ENCODE measurements around the gene ROR1.

ROR1 gene

GRCh38 chr1:64176659-64177058, 402.8 kb downstream of the ROR1 start:
- no peak overlapping the region for H3K9ac ChIP-seq (ENCODE audit: low read length in 2 of 2)
- no peak overlapping the region for H3K27ac ChIP-seq (ENCODE audit: low read length)
- H3K27me3 ChIP-seq (ENCODE audit: control insufficient read depth in 1 of 2, insufficient read depth in 2 of 2, low read length in 2 of 2): no peaks in the 10 kb centered on the region
- H3K9me3 ChIP-seq (ENCODE audit: control insufficient read depth in 2 of 2, low read length in 2 of 2): no peaks in the 10 kb centered on the region
- peaks cover 5 to 13% of the 10 kb centered on the region in 2 donors for H3K36me3 ChIP-seq (ENCODE audit: control insufficient read depth in 2 of 2, insufficient read depth in 2 of 2, low read length in 2 of 2)
- peaks cover 2% of the 10 kb centered on the region for H3K4me1 ChIP-seq (ENCODE audit: control insufficient read depth, insufficient read depth, low read length)
- no peak overlapping the region for H3K4me3 ChIP-seq (ENCODE audit: low read length in 2 of 2)

GRCh38 chr1:64179588-64179987, 405.8 kb downstream of the ROR1 start:
- no peak overlapping the region for H3K9ac ChIP-seq (ENCODE audit: low read length in 2 of 2)
- peaks cover 5 to 13% of the 10 kb centered on the region in 2 donors for H3K36me3 ChIP-seq (ENCODE audit: control insufficient read depth in 2 of 2, insufficient read depth in 2 of 2, low read length in 2 of 2)
- H3K9me3 ChIP-seq (ENCODE audit: control insufficient read depth in 2 of 2, low read length in 2 of 2): no peaks in the 10 kb centered on the region
- H3K4me3 ChIP-seq (ENCODE audit: low read length in 2 of 2): no peak overlapping the region
- H3K4me1 ChIP-seq (ENCODE audit: control insufficient read depth, insufficient read depth, low read length): no peaks in the 10 kb centered on the region
- no peaks in the 10 kb centered on the region for H3K27me3 ChIP-seq (ENCODE audit: control insufficient read depth in 1 of 2, insufficient read depth in 2 of 2, low read length in 2 of 2)
- no peak overlapping the region for H3K27ac ChIP-seq (ENCODE audit: low read length)

GRCh38 chr1:64182207-64182606, 408.4 kb downstream of the ROR1 start:
- H3K9me3 ChIP-seq (ENCODE audit: control insufficient read depth in 2 of 2, low read length in 2 of 2): no peaks in the 10 kb centered on the region
- H3K27ac ChIP-seq (ENCODE audit: low read length): no peak overlapping the region
- H3K4me1 ChIP-seq (ENCODE audit: control insufficient read depth, insufficient read depth, low read length): no peaks in the 10 kb centered on the region
- no peak overlapping the region for H3K9ac ChIP-seq (ENCODE audit: low read length in 2 of 2)
- H3K36me3 ChIP-seq (ENCODE audit: control insufficient read depth in 2 of 2, insufficient read depth in 2 of 2, low read length in 2 of 2): peaks cover 5 to 13% of the 10 kb centered on the region in 2 donors
- no peaks in the 10 kb centered on the region for H3K27me3 ChIP-seq (ENCODE audit: control insufficient read depth in 1 of 2, insufficient read depth in 2 of 2, low read length in 2 of 2)
- H3K4me3 ChIP-seq (ENCODE audit: low read length in 2 of 2): no peak overlapping the region

- Histone ChIP-seq H3K4me1 (ENCODE audit: control insufficient read depth, insufficient read depth, low read length) (no peaks in the 10 kb centered on the region), H3K27me3 (ENCODE audit: control insufficient read depth in 1 of 2, insufficient read depth in 2 of 2, low read length in 2 of 2) (peaks cover 0 to 2% of the 10 kb centered on the region in 2 donors), H3K27ac (ENCODE audit: low read length) (no peak overlapping the region), H3K9me3 (ENCODE audit: control insufficient read depth in 2 of 2, low read length in 2 of 2) (no peaks in the 10 kb centered on the region), H3K36me3 (ENCODE audit: control insufficient read depth in 2 of 2, insufficient read depth in 2 of 2, low read length in 2 of 2) (peaks cover 0 to 3% of the 10 kb centered on the region in 2 donors), H3K4me3 (ENCODE audit: low read length in 2 of 2) (no peak overlapping the region), H3K9ac (ENCODE audit: low read length in 2 of 2) (no peak overlapping the region)
Measured at GRCh38 chr1:64183395-64184002, 409.7 kb downstream of the ROR1 start.

- Histone ChIP-seq H3K27me3 (ENCODE audit: control insufficient read depth in 1 of 2, insufficient read depth in 2 of 2, low read length in 2 of 2) (peaks cover 0 to 2% of the 10 kb centered on the region in 2 donors), H3K9me3 (ENCODE audit: control insufficient read depth in 2 of 2, low read length in 2 of 2) (no peaks in the 10 kb centered on the region), H3K4me3 (ENCODE audit: low read length in 2 of 2) (no peak overlapping the region), H3K4me1 (ENCODE audit: control insufficient read depth, insufficient read depth, low read length) (no peaks in the 10 kb centered on the region), H3K36me3 (ENCODE audit: control insufficient read depth in 2 of 2, insufficient read depth in 2 of 2, low read length in 2 of 2) (no peaks in the 10 kb centered on the region), H3K27ac (ENCODE audit: low read length) (no peak overlapping the region), H3K9ac (ENCODE audit: low read length in 2 of 2) (no peak overlapping the region)
Measured at GRCh38 chr1:64184003-64184440, 410.2 kb downstream of the ROR1 start.

- H3K4me3 ChIP-seq (ENCODE audit: low read length in 2 of 2): no peak overlapping the region
- no peak overlapping the region for H3K9ac ChIP-seq (ENCODE audit: low read length in 2 of 2)
- no peak overlapping the region for H3K27ac ChIP-seq (ENCODE audit: low read length)
- no peaks in the 10 kb centered on the region for H3K9me3 ChIP-seq (ENCODE audit: control insufficient read depth in 2 of 2, low read length in 2 of 2)
- H3K27me3 ChIP-seq (ENCODE audit: control insufficient read depth in 1 of 2, insufficient read depth in 2 of 2, low read length in 2 of 2): peaks cover 0 to 2% of the 10 kb centered on the region in 2 donors
- H3K4me1 ChIP-seq (ENCODE audit: control insufficient read depth, insufficient read depth, low read length): no peaks in the 10 kb centered on the region
- H3K36me3 ChIP-seq (ENCODE audit: control insufficient read depth in 2 of 2, insufficient read depth in 2 of 2, low read length in 2 of 2): no peaks in the 10 kb centered on the region
Measured at GRCh38 chr1:64186138-64186897, 412.5 kb downstream of the ROR1 start.

- Histone ChIP-seq H3K9ac (ENCODE audit: low read length in 2 of 2) (no peak overlapping the region), H3K36me3 (ENCODE audit: control insufficient read depth in 2 of 2, insufficient read depth in 2 of 2, low read length in 2 of 2) (no peaks in the 10 kb centered on the region), H3K4me3 (ENCODE audit: low read length in 2 of 2) (no peak overlapping the region), H3K4me1 (ENCODE audit: control insufficient read depth, insufficient read depth, low read length) (no peaks in the 10 kb centered on the region), H3K27me3 (ENCODE audit: control insufficient read depth in 1 of 2, insufficient read depth in 2 of 2, low read length in 2 of 2) (peaks cover 0 to 2% of the 10 kb centered on the region in 2 donors), H3K9me3 (ENCODE audit: control insufficient read depth in 2 of 2, low read length in 2 of 2) (no peaks in the 10 kb centered on the region), H3K27ac (ENCODE audit: low read length) (no peak overlapping the region)
Measured at GRCh38 chr1:64186898-64187280, 413.1 kb downstream of the ROR1 start.

- no peaks in the 10 kb centered on the region for H3K4me1 ChIP-seq (ENCODE audit: control insufficient read depth, insufficient read depth, low read length)
- H3K4me3 ChIP-seq (ENCODE audit: low read length in 2 of 2): no peak overlapping the region
- no peak overlapping the region for H3K9ac ChIP-seq (ENCODE audit: low read length in 2 of 2)
Measured at GRCh38 chr1:64187646-64188045, 413.8 kb downstream of the ROR1 start.

GRCh38 chr1:64192290-64192689, 418.5 kb downstream of the ROR1 start:
- H3K27ac ChIP-seq (ENCODE audit: low read length): no peak overlapping the region
- peaks cover 9% of the 10 kb centered on the region for H3K4me1 ChIP-seq (ENCODE audit: control insufficient read depth, insufficient read depth, low read length)
- H3K4me3 ChIP-seq (ENCODE audit: low read length in 2 of 2): no peak overlapping the region
- no peaks in the 10 kb centered on the region for H3K9me3 ChIP-seq (ENCODE audit: control insufficient read depth in 2 of 2, low read length in 2 of 2)
- H3K9ac ChIP-seq (ENCODE audit: low read length in 2 of 2): no peak overlapping the region
- H3K27me3 ChIP-seq (ENCODE audit: control insufficient read depth in 1 of 2, insufficient read depth in 2 of 2, low read length in 2 of 2): peaks cover 0 to 2% of the 10 kb centered on the region in 2 donors
- H3K36me3 ChIP-seq (ENCODE audit: control insufficient read depth in 2 of 2, insufficient read depth in 2 of 2, low read length in 2 of 2): no peaks in the 10 kb centered on the region

More at GRCh38 chr1:64187646-64188045, 413.8 kb downstream of the ROR1 start:
- Histone ChIP-seq H3K27ac (ENCODE audit: low read length) (no peak overlapping the region), H3K27me3 (ENCODE audit: control insufficient read depth in 1 of 2, insufficient read depth in 2 of 2, low read length in 2 of 2) (peaks cover 0 to 2% of the 10 kb centered on the region in 2 donors), H3K9me3 (ENCODE audit: control insufficient read depth in 2 of 2, low read length in 2 of 2) (no peaks in the 10 kb centered on the region), H3K36me3 (ENCODE audit: control insufficient read depth in 2 of 2, insufficient read depth in 2 of 2, low read length in 2 of 2) (no peaks in the 10 kb centered on the region)

- no peaks in the 10 kb centered on the region for H3K27me3 ChIP-seq (ENCODE audit: control insufficient read depth in 1 of 2, insufficient read depth in 2 of 2, low read length in 2 of 2)
- no peak overlapping the region for H3K27ac ChIP-seq (ENCODE audit: low read length)
- H3K9me3 ChIP-seq (ENCODE audit: control insufficient read depth in 2 of 2, low read length in 2 of 2): no peaks in the 10 kb centered on the region
- no peak overlapping the region for H3K9ac ChIP-seq (ENCODE audit: low read length in 2 of 2)
- H3K4me3 ChIP-seq (ENCODE audit: low read length in 2 of 2): no peak overlapping the region
- H3K36me3 ChIP-seq (ENCODE audit: control insufficient read depth in 2 of 2, insufficient read depth in 2 of 2, low read length in 2 of 2): no peaks in the 10 kb centered on the region
- H3K4me1 ChIP-seq (ENCODE audit: control insufficient read depth, insufficient read depth, low read length): peaks cover 9% of the 10 kb centered on the region
Measured at GRCh38 chr1:64194168-64195080, 420.6 kb downstream of the ROR1 start.

Data from stomach smooth muscle (tissue), 2 donors.